Lung (tissue), 12 donors: ENCODE data around the gene SNX19. TPM values are rescaled to one million over a fixed set of nuclear protein-coding genes. Genes with fewer than 3 reads are reported as not detected.
A peak's percentile ranks its signal among the peaks of the same experiment; 100 is the strongest.

Source experiments
- ATAC-seq: fragments of 200-7000 bp; cut with Tn5 transposase; one replicate; pipeline ENCODE4 v1.9.1; 2020; ENCODE audit warnings: moderate number of reproducible peaks; ENCODE audit not compliant: insufficient read depth, low FRiP score
- DNase-seq, 3 donors: peaks; one replicate each; pipeline ENCODE4 v3.0.0-alpha.2; 2013 to 2017
- H3K27ac ChIP-seq, 2 donors: one replicate each; pipeline ENCODE4 v1.5.1; 2013; ENCODE audit warnings: mild to moderate bottlenecking in 2 of 2, moderate library complexity in 2 of 2, control low read depth in 1 of 2, inconsistent platforms in 1 of 2, low read depth in 1 of 2, low read length in 1 of 2
- H3K27me3 ChIP-seq, 3 donors: one replicate each; pipeline ENCODE4 v1.5.1; 2013; ENCODE audit warnings: low read length in 2 of 3; ENCODE audit not compliant: control insufficient read depth in 3 of 3, insufficient read depth in 3 of 3
- H3K36me3 ChIP-seq, 4 donors: one replicate each; pipeline ENCODE4 v1.5.1; 2013; ENCODE audit warnings: low read length in 4 of 4, mild to moderate bottlenecking in 1 of 4, moderate library complexity in 1 of 4; ENCODE audit not compliant: control insufficient read depth in 4 of 4, insufficient read depth in 4 of 4
- H3K4me1 ChIP-seq, 5 donors: one replicate each; pipeline ENCODE4 v1.5.1; 2013; ENCODE audit warnings: low read length in 5 of 5, mild to moderate bottlenecking in 2 of 5, moderate library complexity in 1 of 5; ENCODE audit not compliant: control insufficient read depth in 5 of 5, insufficient read depth in 5 of 5
- H3K4me3 ChIP-seq: one replicate; pipeline ENCODE4 v1.5.1; 2013; ENCODE audit warnings: mild to moderate bottlenecking, control low read depth, moderate library complexity
- H3K9ac ChIP-seq, 2 donors: one replicate each; pipeline ENCODE4 v1.5.1; 2013; ENCODE audit warnings: low read length in 2 of 2, control low read depth in 1 of 2; ENCODE audit not compliant: insufficient read depth in 1 of 2
- H3K9me3 ChIP-seq, 4 donors: one replicate each; pipeline ENCODE4 v1.5.1; 2013; ENCODE audit warnings: low read length in 3 of 4, mild to moderate bottlenecking in 1 of 4, moderate library complexity in 1 of 4; ENCODE audit not compliant: control insufficient read depth in 4 of 4, insufficient read depth in 3 of 4
- CTCF ChIP-seq: IDR thresholded peaks from 2 replicates; pipeline ENCODE4 v1.5.1; 2012; ENCODE audit warnings: mild to moderate bottlenecking; ENCODE audit errors: control extremely low read depth, extremely low read depth
- whole genome bisulfite sequencing, 2 donors: extraction: QIAGEN DNeasy Blood & Tissue Kit; methylation state at CpG; one replicate each; pipeline ENCODE4 v1.1.7; 2013; 5-methylcytosine and 5-hydroxymethylcytosine counted together
- polyA plus RNA-seq, 2 donors: library from polyadenylated mRNA; stranded (reverse); fragments of 200-250 nt; gene quantifications; one replicate each; pipeline ENCODE4 v1.2.1, GENCODE V29; 2013
- total RNA-seq, 2 donors: library from RNA; depleted of rRNA in 1 of 2; stranded (reverse); fragments of >200 nt in 1 of 2; gene quantifications; one replicate each; pipeline ENCODE4 v1.2.1, GENCODE V29; 2014 to 2021
- donor health status: control.
- donor health status: control.
- donor health status: Bipolar disorder and iron deficiency.
- donor health status: healthy.
- donor health status: DM: yes; HTN: yes; CAD: no.

SNX19 gene
- total and polyA plus RNA-seq, 4 donors = 13.9 to 64.3 (median 42.6) TPM

DNA sequence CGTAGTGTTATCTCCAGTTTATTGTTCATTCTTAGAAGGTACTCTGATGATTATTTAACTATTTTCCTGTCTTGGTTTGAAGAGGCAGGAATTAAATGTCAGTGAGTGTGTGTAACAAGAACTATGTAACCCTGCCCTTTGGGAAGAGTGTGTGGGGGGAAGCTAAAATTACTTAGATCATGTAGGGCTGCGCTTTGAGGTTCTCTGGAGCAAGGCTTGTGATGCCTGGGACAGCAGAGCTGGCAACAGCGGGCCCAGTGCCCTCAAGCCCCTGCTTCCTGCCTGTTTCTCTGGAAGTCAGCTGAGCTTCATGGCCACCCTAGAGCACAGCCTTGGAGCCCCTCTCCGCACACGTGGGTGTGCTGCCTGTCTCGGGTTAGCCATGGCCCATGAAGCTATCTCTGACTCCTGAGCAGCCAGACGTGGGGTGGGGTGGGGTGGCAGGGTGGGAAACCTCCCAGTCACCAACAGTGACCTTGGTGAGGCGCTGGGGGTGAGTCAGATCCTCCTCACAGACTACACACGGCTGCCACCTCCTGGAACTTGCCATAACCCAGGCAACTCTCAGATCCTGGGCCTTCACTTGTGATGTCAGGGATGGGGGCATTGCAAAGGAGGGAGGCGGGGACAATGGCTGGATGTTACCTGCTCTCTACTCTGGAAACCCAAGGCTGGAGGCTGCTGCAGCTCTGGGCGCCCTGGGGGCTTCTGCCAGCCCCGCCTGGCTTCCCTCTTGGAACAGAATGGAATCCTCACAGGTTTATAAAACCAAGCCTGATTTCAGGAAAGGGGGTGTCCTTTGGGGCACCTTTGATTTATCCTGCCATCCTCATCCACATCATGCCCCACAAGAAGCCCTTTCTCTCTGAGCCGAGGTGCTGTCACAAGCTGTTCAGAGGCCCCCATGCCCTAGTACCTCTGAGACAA, 88.6 kb downstream of the SNX19 start:
- Histone ChIP-seq H3K4me3 (no peak overlapping the region), H3K36me3 (no peaks in the 10 kb centered on the region), H3K4me1 (peaks cover 0 to 70% (median 17%) of the 10 kb centered on the region in 5 donors), H3K9ac (no peak overlapping the region), H3K27ac (peak overlapping the region in 1 of 2 donors; percentile 69), H3K27me3 (no peaks in the 10 kb centered on the region), H3K9me3 (no peaks in the 10 kb centered on the region)
- DNase-seq (peak; percentile 75 to 77 (median 76)), ATAC-seq (peak; percentile 61)
- 57 to 59% methylated on average over 13 of the region's 13 CpGs for WGBS, 2 donors
- no peak for TF ChIP-seq CTCF

DNA sequence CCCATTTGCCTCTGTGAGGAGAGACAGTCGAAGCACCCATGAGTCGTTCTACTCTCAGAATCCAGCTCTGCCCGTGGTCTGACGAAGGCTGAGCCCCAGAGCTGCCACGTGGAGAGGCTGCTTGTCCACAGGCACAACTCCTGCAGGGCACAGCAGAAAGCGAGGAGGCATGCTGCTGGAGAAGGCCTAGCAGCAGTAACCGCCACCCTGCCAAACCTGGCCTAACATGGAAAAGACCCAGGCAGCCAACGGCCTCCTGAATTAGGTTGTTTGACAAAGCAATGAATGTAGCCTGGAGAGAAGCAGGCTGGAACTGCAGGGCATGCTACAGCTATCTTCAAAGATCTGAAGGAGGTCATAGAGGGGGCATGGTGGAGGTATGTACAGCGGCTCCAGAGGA, 89.7 kb downstream of the SNX19 start:
- no peak for ATAC-seq

DNA sequence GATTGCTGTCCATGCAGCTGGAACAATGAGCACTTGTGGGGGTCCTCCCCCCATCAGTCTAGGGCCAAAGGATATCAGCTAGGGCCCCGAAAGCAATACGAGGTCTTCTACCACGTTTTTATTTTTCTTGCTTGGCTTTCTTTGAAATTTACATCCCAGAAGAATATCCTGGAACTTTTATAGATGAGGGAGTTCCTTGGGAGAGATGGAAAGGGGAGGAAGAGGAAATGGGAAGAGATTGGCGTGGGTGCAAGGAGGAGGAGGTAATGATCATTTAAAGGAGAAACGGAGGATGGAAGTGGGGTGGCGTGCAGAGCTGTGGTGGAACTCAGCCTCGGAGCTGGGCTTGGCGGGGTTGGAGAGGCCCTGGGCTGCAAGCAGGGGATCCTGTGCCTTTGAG, 90.3 kb downstream of the SNX19 start:
- H3K4me3 ChIP-seq = no peak overlapping the region
- no peak for ATAC-seq
- H3K36me3 ChIP-seq = no peaks in the 10 kb centered on the region
- 78 to 88% methylated on average over 8 of the region's 8 CpGs for WGBS, 2 donors
- H3K9me3 ChIP-seq = peaks cover 0 to under 1% (median 0%) of the 10 kb centered on the region in 4 donors
- peaks cover 0 to 52% (median 13%) of the 10 kb centered on the region in 5 donors for H3K4me1 ChIP-seq
- H3K27ac ChIP-seq = no peak overlapping the region
- no peak for TF ChIP-seq CTCF
- no peak for DNase-seq
- no peak overlapping the region for H3K9ac ChIP-seq
- no peaks in the 10 kb centered on the region for H3K27me3 ChIP-seq

More for the DNA sequence above, 89.7 kb downstream of the SNX19 start:
- H3K9me3 ChIP-seq = no peaks in the 10 kb centered on the region
- H3K27ac ChIP-seq = no peak overlapping the region
- no peak overlapping the region for H3K9ac ChIP-seq
- peaks cover 0 to 58% (median 17%) of the 10 kb centered on the region in 5 donors for H3K4me1 ChIP-seq
- WGBS, 2 donors = 83 to 89% methylated on average over 9 of the region's 9 CpGs
- TF ChIP-seq CTCF = no peak
- no peaks in the 10 kb centered on the region for H3K27me3 ChIP-seq
- H3K4me3 ChIP-seq = no peak overlapping the region
- DNase-seq = no peak
- H3K36me3 ChIP-seq = no peaks in the 10 kb centered on the region
